ENCODE results near the gene UPK3A.
A peak's percentile ranks its signal among the peaks of the same experiment; 100 is the strongest.

The UPK3A gene

GRCh38 chr22:45284705-45285262 lies at the start of gene UPK3A:
UPK3A (plus strand) TSS chr22:45284949; CDS start chr22:45285014, 65 bp downstream.
- TF ChIP-seq CTCF (IDR thresholded peaks at IDR 0.05), result no peak
- Histone ChIP-seq H3K27ac (peak within 1 kb of the TSS; percentile 8), H3K9me3 (no peaks in the 10 kb centered on the region), H3K27me3 (peaks cover 26% of the 10 kb centered on the region), H3K4me1 (ENCODE audit: control insufficient read depth in 1 of 2, insufficient read depth in 1 of 2, low read depth in 1 of 2, low read length in 1 of 2) (peaks cover 44 to 59% of the 10 kb centered on the region in 2 experiments), H3K4me3 (ENCODE audit: low read depth in 1 of 2, low read length in 1 of 2) (peak within 1 kb of the TSS; percentile 34 to 50), H3K36me3 (no peaks in the 10 kb centered on the region)

DNA sequence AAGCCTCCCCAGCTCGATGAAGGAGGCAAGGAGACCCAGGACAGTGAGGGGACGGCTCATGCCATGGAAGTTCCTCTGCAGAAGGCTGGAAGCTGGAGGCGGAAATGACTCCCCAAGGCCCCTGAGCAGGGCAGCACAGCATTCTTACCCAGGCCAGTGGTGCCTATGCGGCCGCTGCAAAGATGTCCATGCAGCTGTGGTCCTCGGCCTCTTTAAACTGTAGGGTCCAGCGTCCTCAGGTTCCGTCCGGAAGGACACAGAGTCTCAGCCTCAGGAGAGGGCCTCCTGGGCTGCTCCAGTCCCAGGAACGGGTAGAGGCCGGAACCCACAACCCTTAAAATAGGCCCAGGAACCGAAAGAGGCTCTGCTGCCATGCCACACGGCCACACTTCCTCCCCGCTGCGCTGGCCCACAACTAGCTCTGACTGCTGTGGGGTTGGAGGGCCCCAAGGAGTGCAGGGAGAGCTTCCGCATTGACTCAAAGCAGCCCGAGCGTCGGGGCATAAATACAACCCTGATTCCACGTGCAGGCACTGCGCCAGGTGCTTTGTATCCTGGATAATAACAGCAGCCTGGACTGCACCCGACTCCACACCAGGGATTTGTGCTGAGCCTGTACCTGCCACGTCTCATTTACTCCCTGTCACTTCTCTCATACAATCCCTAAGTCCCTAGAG lies 49.5 kb upstream of the UPK3A start:
- Histone ChIP-seq H3K36me3 (peaks cover 10% of the 10 kb centered on the region), H3K4me1 (ENCODE audit: control insufficient read depth in 1 of 2, insufficient read depth in 1 of 2, low read depth in 1 of 2, low read length in 1 of 2) (peaks cover 80 to 86% of the 10 kb centered on the region in 2 experiments), H3K9me3 (no peaks in the 10 kb centered on the region), H3K27me3 (no peaks in the 10 kb centered on the region), H3K27ac (peak overlapping the region; percentile 76), H3K4me3 (ENCODE audit: low read depth in 1 of 2, low read length in 1 of 2) (peak overlapping the region; percentile 39 to 55)
- TF ChIP-seq CTCF (IDR thresholded peaks at IDR 0.05), result no peak

DNA sequence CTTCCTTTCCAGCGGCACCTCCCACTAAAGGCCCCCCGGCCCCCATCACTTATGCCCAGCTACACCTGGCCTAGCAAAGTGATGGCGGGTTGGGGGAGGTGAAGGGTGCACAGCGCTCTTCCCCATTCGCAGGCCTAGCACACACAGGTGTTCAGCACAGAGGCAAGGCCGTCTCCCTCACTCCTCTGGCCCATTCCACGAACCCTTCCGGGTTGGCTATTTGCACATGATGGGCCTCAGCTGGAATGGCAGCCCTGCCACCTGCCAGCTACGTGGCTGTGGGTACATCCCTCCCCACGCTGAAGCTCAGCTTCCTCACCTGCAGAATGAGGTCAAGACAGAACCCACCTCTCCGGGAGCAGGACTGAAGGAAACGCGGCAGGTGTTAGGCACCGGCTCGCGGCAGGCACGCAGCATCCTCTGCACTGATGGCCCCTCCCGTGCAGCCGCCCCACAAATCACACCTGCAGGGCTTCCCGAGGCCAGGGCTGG lies 48.9 kb upstream of the UPK3A start:
- Histone ChIP-seq H3K36me3 (peaks cover 10% of the 10 kb centered on the region), H3K4me3 (ENCODE audit: low read depth in 1 of 2, low read length in 1 of 2) (peak overlapping the region; percentile 39 to 55), H3K4me1 (ENCODE audit: control insufficient read depth in 1 of 2, insufficient read depth in 1 of 2, low read depth in 1 of 2, low read length in 1 of 2) (peaks cover 74 to 82% of the 10 kb centered on the region in 2 experiments)

GRCh38 chr22:45237065-45237990 lies 47.4 kb upstream of the UPK3A start:
- H3K27ac ChIP-seq, result peak overlapping the region; percentile 76
- peaks cover 74 to 81% of the 10 kb centered on the region in 2 experiments for H3K4me1 ChIP-seq (ENCODE audit: control insufficient read depth in 1 of 2, insufficient read depth in 1 of 2, low read depth in 1 of 2, low read length in 1 of 2)
- H3K36me3 ChIP-seq, result peaks cover 10% of the 10 kb centered on the region
- H3K4me3 ChIP-seq (ENCODE audit: low read depth in 1 of 2, low read length in 1 of 2), result no peak overlapping the region
- H3K27me3 ChIP-seq, result no peaks in the 10 kb centered on the region
- no peaks in the 10 kb centered on the region for H3K9me3 ChIP-seq
- TF ChIP-seq CTCF (IDR thresholded peaks at IDR 0.05), result no peak

More for the DNA sequence above, 48.9 kb upstream of the UPK3A start:
- Histone ChIP-seq H3K27ac (peak overlapping the region; percentile 76), H3K9me3 (no peaks in the 10 kb centered on the region), H3K27me3 (no peaks in the 10 kb centered on the region)
- TF ChIP-seq CTCF (IDR thresholded peaks at IDR 0.05), result no peak
